ENCODE data around the gene ARL4D.

GRCh38 chr17:43353393-43353792 is 45.4 kb upstream of the ARL4D start:
- TF ChIP-seq POLR2A (IDR thresholded peaks at IDR 0.05): no peak
- no peak for TF ChIP-seq CTCF (IDR thresholded peaks at IDR 0.05)

Data from heart left ventricle (tissue), 13 donors.